Muscle of leg (tissue), 11 donors: Measurements from ENCODE around the gene KRTAP12-2. TPM values are rescaled to one million over a fixed set of nuclear protein-coding genes. Genes with fewer than 3 reads are reported as not detected.

Source experiments
- DNase-seq: peaks from one replicate; pipeline ENCODE4 v3.0.0; 2013
- H3K27ac ChIP-seq: one replicate; pipeline ENCODE4 v1.5.1; 2013; ENCODE audit warnings: mild to moderate bottlenecking, low read length, control low read depth
- H3K27me3 ChIP-seq: one replicate; pipeline ENCODE4 v1.6.1; 2013; ENCODE audit warnings: low read length; ENCODE audit not compliant: control insufficient read depth, insufficient read depth
- H3K36me3 ChIP-seq: one replicate; pipeline ENCODE4 v1.6.1; 2013; ENCODE audit warnings: low read length; ENCODE audit not compliant: control insufficient read depth, insufficient read depth
- H3K4me1 ChIP-seq: one replicate; pipeline ENCODE4 v1.6.1; 2013; ENCODE audit warnings: low read length; ENCODE audit not compliant: control insufficient read depth, insufficient read depth
- H3K4me3 ChIP-seq: one replicate; pipeline ENCODE4 v1.5.1; 2013; ENCODE audit warnings: low read length, control low read depth
- H3K9me3 ChIP-seq: replicated peaks from 2 replicates; pipeline ENCODE4 v1.6.1; 2013; ENCODE audit warnings: low read depth, low read length; ENCODE audit not compliant: control insufficient read depth
- whole genome bisulfite sequencing: methylation state at CpG from one replicate; pipeline ENCODE4 v1.1.5; 2013; ENCODE audit warnings: missing lambda C conversion rate; ENCODE audit not compliant: insufficient coverage; 5-methylcytosine and 5-hydroxymethylcytosine counted together
- polyA plus RNA-seq, 8 donors: library from polyadenylated mRNA; unstranded; fragments of 120-200 nt; gene quantifications; one replicate each; pipeline versions ENCODE4 v1.2.1 to v1.2.3, GENCODE V29; 2013; ENCODE audit warnings: inconsistent platforms in 1 of 8, low replicate concordance in 1 of 8; ENCODE audit not compliant: insufficient read length in 8 of 8, insufficient read depth in 1 of 8
- total RNA-seq: library from RNA; stranded (reverse); fragments of 120-200 nt; gene quantifications from one replicate; pipeline ENCODE4 v1.2.4, GENCODE V29; 2013

The KRTAP12-2 gene
- total and polyA plus RNA-seq, 9 donors: not detected

GRCh38 chr21:44709426-44710293 lies 42.9 kb upstream of the KRTAP12-2 start:
- peaks cover 89% of the 10 kb centered on the region for H3K27me3 ChIP-seq
- H3K4me3 ChIP-seq: no peak overlapping the region
- H3K27ac ChIP-seq: no peak overlapping the region
- WGBS: 1% methylated on average over 41 of the region's 45 CpGs
- H3K36me3 ChIP-seq: no peaks in the 10 kb centered on the region
- DNase-seq: peak; percentile 13
- no peaks in the 10 kb centered on the region for H3K9me3 ChIP-seq
- H3K4me1 ChIP-seq: peaks cover 25% of the 10 kb centered on the region

DNA sequence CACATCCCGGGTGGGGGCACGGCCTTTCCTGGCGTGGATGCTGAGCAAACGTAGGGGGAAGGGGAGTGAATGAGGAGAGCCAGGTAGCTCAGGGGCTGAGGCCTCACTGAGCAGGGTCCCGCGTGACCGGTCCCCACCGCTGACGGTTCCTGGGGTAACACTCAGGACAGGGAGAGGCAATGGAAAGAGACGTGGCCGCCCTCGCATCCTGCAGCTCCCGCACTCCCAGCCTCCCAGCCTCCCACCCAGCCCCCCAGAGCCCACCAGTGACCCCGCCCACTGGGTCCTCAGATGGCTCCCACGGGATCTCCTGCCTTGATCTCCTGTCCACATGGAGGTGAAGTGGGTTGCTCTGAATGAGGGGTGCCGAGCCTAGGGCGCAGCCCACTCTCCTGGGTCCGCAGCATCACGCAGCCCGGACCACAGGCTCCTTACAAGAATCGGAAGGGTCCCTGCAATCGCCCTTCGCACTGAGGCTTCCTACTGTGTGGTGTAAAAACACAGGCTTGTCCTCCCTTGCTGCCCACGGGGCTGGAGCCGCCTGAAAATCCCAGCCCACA lies 42.2 kb upstream of the KRTAP12-2 start:
- no peak for DNase-seq
- no peaks in the 10 kb centered on the region for H3K9me3 ChIP-seq
- H3K27ac ChIP-seq: no peak overlapping the region
- 2% methylated on average over 16 of the region's 25 CpGs for WGBS
- H3K36me3 ChIP-seq: no peaks in the 10 kb centered on the region
- peaks cover 25% of the 10 kb centered on the region for H3K4me1 ChIP-seq
- H3K4me3 ChIP-seq: no peak overlapping the region
- peaks cover 91% of the 10 kb centered on the region for H3K27me3 ChIP-seq

GRCh38 chr21:44708213-44708865 lies 41.6 kb upstream of the KRTAP12-2 start:
- H3K27ac ChIP-seq: no peak overlapping the region
- H3K27me3 ChIP-seq: peaks cover 91% of the 10 kb centered on the region
- 2% methylated on average over 11 of the region's 13 CpGs for WGBS
- H3K4me1 ChIP-seq: peaks cover 25% of the 10 kb centered on the region
- no peaks in the 10 kb centered on the region for H3K36me3 ChIP-seq
- H3K9me3 ChIP-seq: no peaks in the 10 kb centered on the region
- H3K4me3 ChIP-seq: no peak overlapping the region
- no peak for DNase-seq

DNA sequence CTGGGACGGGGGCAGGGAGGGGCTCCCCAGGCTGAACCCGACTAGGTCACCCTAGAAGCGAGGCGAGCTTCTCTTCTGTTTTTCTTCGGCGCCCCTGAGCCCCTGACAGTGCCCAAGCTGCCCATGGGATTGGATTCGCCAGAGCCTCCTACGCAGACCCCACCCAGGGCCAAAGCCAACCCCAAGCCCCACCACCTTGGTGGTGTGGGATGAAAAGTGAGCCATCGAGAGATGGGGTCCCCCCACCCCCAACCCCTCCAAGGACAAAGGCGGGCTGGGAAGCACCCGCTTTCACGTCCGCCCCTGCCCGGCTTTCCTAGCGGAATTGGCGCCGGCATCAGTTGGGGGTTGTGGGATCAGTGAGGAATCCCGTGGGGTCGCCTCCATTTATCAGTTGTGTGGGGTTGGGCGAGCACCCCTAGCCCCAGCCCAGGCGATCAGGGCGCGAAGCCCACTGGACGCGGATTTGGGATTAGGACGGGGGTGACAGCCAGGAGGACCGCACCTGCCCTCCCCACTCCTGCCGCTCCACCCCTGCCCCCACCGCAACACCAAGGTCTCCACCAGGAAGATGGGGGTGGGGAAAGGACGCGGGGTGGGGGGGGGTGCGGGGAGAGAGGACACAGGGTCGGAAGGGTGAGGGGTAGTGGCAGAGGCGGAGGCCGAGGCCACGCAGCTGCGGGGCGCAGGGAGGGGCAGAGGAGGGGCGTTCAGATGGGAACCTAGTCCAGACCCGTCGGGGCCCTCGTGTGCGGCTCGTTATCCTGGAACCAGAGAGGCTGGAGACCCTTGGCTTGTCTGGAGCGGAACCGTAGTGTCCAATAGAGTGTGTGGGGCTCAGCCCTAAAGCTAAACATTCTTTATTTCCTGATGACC lies 40.2 kb upstream of the KRTAP12-2 start:
- H3K27ac ChIP-seq: no peak overlapping the region
- DNase-seq: no peak
- H3K9me3 ChIP-seq: no peaks in the 10 kb centered on the region
- peaks cover 91% of the 10 kb centered on the region for H3K27me3 ChIP-seq
- WGBS: 5% methylated on average over 20 of the region's 46 CpGs
- H3K4me3 ChIP-seq: no peak overlapping the region
- H3K36me3 ChIP-seq: no peaks in the 10 kb centered on the region
- peaks cover 25% of the 10 kb centered on the region for H3K4me1 ChIP-seq

- DNase-seq: no peak
- Histone ChIP-seq H3K4me1 (peaks cover 20% of the 10 kb centered on the region), H3K9me3 (no peaks in the 10 kb centered on the region), H3K4me3 (no peak overlapping the region), H3K27me3 (peaks cover 91% of the 10 kb centered on the region), H3K36me3 (no peaks in the 10 kb centered on the region), H3K27ac (no peak overlapping the region)
- under 1% methylated on average over 36 of the region's 54 CpGs for WGBS
Measured at GRCh38 chr21:44706026-44706705, 39.4 kb upstream of the KRTAP12-2 start.

- H3K4me1 ChIP-seq: peaks cover 14% of the 10 kb centered on the region
- no peak overlapping the region for H3K27ac ChIP-seq
- no peaks in the 10 kb centered on the region for H3K9me3 ChIP-seq
- H3K27me3 ChIP-seq: peaks cover 91% of the 10 kb centered on the region
- H3K4me3 ChIP-seq: no peak overlapping the region
- H3K36me3 ChIP-seq: no peaks in the 10 kb centered on the region
- 16% methylated on average over 13 of the region's 13 CpGs for WGBS
- DNase-seq: no peak
Measured at GRCh38 chr21:44704636-44705001, 37.9 kb upstream of the KRTAP12-2 start.

DNA sequence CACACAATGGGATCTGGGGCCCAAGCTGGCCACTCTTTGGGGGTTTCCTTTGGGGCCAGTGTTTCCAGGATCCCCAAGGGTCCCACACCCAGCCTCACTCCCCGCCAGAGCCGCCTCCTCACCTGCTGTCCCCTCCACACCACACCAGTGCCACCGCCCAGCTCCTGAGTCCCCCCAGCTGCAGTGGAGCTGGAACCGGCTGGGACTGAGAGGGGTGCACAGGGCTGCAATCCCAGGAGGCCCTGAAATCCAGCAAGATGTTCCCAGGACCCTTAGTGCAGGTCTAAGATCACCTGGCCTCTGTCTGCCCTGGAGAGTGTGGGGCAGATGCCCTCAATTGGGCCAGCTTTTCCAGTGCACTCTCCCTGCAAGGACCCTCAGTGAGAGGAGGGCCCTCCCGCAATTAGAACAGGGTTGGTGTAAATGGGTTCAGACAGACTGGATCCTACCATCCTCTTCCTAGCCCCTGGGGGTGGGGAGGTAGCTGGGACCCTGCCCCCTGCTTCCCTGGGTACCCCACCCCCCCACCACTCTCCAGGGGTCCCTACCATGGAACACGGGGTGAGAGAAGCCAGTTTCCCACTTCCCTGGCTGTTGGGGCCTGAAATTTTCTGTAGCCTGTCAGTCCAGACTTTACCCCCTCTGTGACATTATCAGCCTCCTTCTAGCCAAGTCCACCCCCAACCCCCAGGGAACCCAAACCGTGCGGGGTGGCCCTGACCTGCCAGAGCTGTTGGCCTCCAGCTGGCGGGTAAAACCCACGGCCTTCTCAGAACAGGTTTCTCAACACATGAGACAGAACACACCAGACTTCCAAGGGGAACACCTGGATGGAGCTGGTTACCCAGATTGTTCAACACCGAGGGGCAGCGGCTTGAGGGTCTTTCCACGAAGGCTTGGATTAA lies 37.3 kb upstream of the KRTAP12-2 start:
- 38% methylated on average over 8 of the region's 13 CpGs for WGBS
- Histone ChIP-seq H3K4me3 (no peak overlapping the region), H3K27me3 (peaks cover 90% of the 10 kb centered on the region), H3K4me1 (peaks cover 7% of the 10 kb centered on the region), H3K36me3 (no peaks in the 10 kb centered on the region), H3K27ac (no peak overlapping the region), H3K9me3 (no peaks in the 10 kb centered on the region)
- DNase-seq: no peak

DNA sequence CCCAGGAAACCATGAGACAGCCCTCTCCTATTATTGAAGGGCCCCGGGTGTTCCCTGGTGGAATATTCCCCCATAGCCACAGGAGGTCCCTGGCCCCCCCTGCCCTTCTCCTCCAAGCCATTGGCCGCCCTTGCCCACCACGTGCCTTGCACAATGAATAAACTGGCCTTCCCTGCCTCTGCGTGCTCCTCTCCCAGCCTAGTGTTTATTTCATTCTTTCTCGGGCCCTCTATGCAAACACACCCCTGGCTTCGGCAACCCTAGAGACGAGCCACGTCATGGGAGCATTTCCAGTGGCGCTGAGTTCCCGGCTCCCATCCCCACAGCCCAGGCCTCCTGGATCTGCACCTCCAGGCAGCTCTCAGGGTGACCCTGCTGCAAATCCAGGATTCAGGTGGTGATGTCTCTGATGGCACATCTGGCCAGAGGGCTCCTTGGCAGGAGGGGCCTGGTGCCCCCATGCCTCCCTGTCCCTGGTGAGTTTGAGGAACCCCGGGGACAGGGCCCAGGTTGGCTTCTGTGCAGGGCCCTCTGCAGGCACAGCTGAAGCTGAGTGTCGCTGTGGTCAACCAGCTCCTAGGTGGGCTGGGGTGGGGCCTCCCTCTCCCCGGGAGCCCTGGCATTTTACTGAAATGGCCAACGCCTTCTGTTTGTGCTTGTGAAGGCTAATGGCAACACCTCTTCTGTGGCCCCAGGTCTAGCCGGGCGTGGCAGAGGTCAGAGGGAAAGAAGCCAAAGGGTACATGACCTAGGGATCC lies 36.4 kb upstream of the KRTAP12-2 start:
- H3K4me1 ChIP-seq: peaks cover under 1% of the 10 kb centered on the region
- no peak overlapping the region for H3K27ac ChIP-seq
- no peaks in the 10 kb centered on the region for H3K36me3 ChIP-seq
- no peaks in the 10 kb centered on the region for H3K9me3 ChIP-seq
- peaks cover 89% of the 10 kb centered on the region for H3K27me3 ChIP-seq
- DNase-seq: no peak
- no peak overlapping the region for H3K4me3 ChIP-seq
- WGBS: 41% methylated on average over 15 of the region's 16 CpGs
